Thyroid gland (tissue), 4 donors: ENCODE results near the gene CYP3A5.

Source experiments
- CTCF ChIP-seq, 6 experiments: fragments of 200-600 bp in 3 of 6; fragments of 450-650 bp in 3 of 6; sonication (generic) in 3 of 6; IDR thresholded peaks; one replicate each; pipeline ENCODE4 v1.5.1; 2016 to 2019; ENCODE audit warnings: antibody characterized with exemption in 6 of 6, mild to moderate bottlenecking in 2 of 6, inconsistent platforms in 1 of 6, moderate library complexity in 1 of 6
- POLR2A ChIP-seq, 2 donors: fragments of 450-650 bp; IDR thresholded peaks; one replicate each; pipeline ENCODE4 v1.6.1; 2017; ENCODE audit warnings: antibody characterized with exemption in 2 of 2, mild to moderate bottlenecking in 2 of 2, moderate library complexity in 1 of 2

DNA sequence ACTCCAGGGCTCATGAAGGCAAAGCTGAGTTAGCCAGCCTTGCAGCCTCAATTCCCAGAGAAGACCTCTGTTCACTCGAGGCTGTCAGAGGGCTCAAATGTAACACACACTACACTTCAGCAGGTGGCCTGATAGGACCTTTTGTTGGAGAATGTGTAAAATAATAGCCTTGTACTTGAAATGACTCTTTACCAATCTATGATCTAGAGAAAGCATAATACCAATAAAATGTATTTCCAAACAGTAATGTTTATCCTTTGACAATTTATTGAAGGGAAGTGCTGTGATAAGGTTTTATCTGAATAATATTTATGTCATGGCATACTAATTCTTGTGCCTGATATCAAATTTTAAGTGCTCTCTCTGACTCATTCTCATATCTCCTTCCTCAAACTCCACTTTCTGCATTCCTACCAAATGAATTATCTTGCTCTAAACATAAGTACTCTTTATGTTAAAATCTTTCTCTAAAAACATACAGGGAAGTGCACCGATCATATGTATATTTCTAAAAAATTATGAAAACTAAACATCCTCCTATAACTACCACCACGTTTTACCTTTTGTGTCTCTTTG lies 34.3 kb upstream of the CYP3A5 start:
- TF ChIP-seq CTCF (IDR thresholded peaks at IDR 0.05) (no peak), POLR2A (IDR thresholded peaks at IDR 0.05) (no peak)
